NB4 (cell line): ENCODE measurements around the gene LAD1.

Source experiments
- CTCF ChIP-seq: IDR thresholded peaks from one replicate; pipeline ENCODE4 v1.5.1; 2012; ENCODE audit warnings: low read depth, low read length
- POLR2A ChIP-seq: IDR thresholded peaks from 2 replicates; pipeline ENCODE4 v1.6.1; 2011; ENCODE audit warnings: mild to moderate bottlenecking; ENCODE audit not compliant: insufficient read length; ENCODE audit errors: extremely low read depth

GRCh38 chr1:201434266-201434665 is 35.1 kb upstream of the LAD1 start:
- TF ChIP-seq CTCF (no peak), POLR2A (no peak)
